Measurements from ENCODE around the gene CENPF.

CENPF gene

GRCh38 chr1:214658785-214659184 lies 55.8 kb downstream of the CENPF start:
- TF ChIP-seq SIN3A (IDR thresholded peaks at IDR 0.05; ENCODE audit: borderline replicate concordance, insufficient read depth, low read length) (no peak), REST (IDR thresholded peaks at IDR 0.05; ENCODE audit: insufficient read depth in 1 of 2, low read depth in 2 of 2, low read length in 2 of 2) (no peak), TAF1 (IDR thresholded peaks at IDR 0.05; ENCODE audit: borderline replicate concordance, insufficient read depth, low read length) (no peak), FOXP2 (optimal IDR thresholded peaks at IDR 0.05; ENCODE audit: borderline replicate concordance, extremely low read depth, extremely low read length, insufficient read depth) (no peak), POLR2AphosphoS5 (IDR thresholded peaks at IDR 0.05; ENCODE audit: low read depth, low read length) (no peak)

GRCh38 chr1:214660190-214660589 lies 57.2 kb downstream of the CENPF start:
- TF ChIP-seq TAF1 (IDR thresholded peaks at IDR 0.05; ENCODE audit: borderline replicate concordance, insufficient read depth, low read length), result no peak
- TF ChIP-seq SIN3A (IDR thresholded peaks at IDR 0.05; ENCODE audit: borderline replicate concordance, insufficient read depth, low read length), result no peak
- no peak for TF ChIP-seq REST (IDR thresholded peaks at IDR 0.05; ENCODE audit: insufficient read depth in 1 of 2, low read depth in 2 of 2, low read length in 2 of 2)
- no peak for TF ChIP-seq FOXP2 (optimal IDR thresholded peaks at IDR 0.05; ENCODE audit: borderline replicate concordance, extremely low read depth, extremely low read length, insufficient read depth)

GRCh38 chr1:214660900-214661299 lies 57.9 kb downstream of the CENPF start:
- TF ChIP-seq POLR2AphosphoS5 (IDR thresholded peaks at IDR 0.05; ENCODE audit: low read depth, low read length), result no peak
- no peak for TF ChIP-seq REST (IDR thresholded peaks at IDR 0.05; ENCODE audit: insufficient read depth in 1 of 2, low read depth in 2 of 2, low read length in 2 of 2)
- no peak for TF ChIP-seq FOXP2 (optimal IDR thresholded peaks at IDR 0.05; ENCODE audit: borderline replicate concordance, extremely low read depth, extremely low read length, insufficient read depth)
- no peak for TF ChIP-seq TAF1 (IDR thresholded peaks at IDR 0.05; ENCODE audit: borderline replicate concordance, insufficient read depth, low read length)
- TF ChIP-seq SIN3A (IDR thresholded peaks at IDR 0.05; ENCODE audit: borderline replicate concordance, insufficient read depth, low read length), result no peak

- TF ChIP-seq FOXP2 (optimal IDR thresholded peaks at IDR 0.05; ENCODE audit: borderline replicate concordance, extremely low read depth, extremely low read length, insufficient read depth) (no peak), SIN3A (IDR thresholded peaks at IDR 0.05; ENCODE audit: borderline replicate concordance, insufficient read depth, low read length) (no peak), TAF1 (IDR thresholded peaks at IDR 0.05; ENCODE audit: borderline replicate concordance, insufficient read depth, low read length) (no peak), POLR2AphosphoS5 (IDR thresholded peaks at IDR 0.05; ENCODE audit: low read depth, low read length) (no peak), REST (IDR thresholded peaks at IDR 0.05; ENCODE audit: insufficient read depth in 1 of 2, low read depth in 2 of 2, low read length in 2 of 2) (no peak)
Measured at GRCh38 chr1:214662223-214662785, 59.3 kb downstream of the CENPF start.
